OCI-LY3 (cell line): Measurements from ENCODE around the gene MOXD1.
A peak's percentile ranks its signal among the peaks of the same experiment; 100 is the strongest.
"Not testable (repeated sequence)": the region's sequence is repeated elsewhere in the genome, so short reads cannot be mapped to it uniquely, and the experiment has no call there.

Experiments used
- H2AFZ ChIP-seq: fragments of 200-600, 300-600 bp; shearing (Covaris generic); 2 replicates; pipeline ENCODE4 v1.6.0; 2014; ENCODE audit warnings: antibody characterized with exemption, low read depth, low read length
- H3K27ac ChIP-seq: fragments of 200-600, 300-600 bp; sonication (generic); 2 replicates; pipeline ENCODE4 v1.5.1; 2014; ENCODE audit warnings: mild to moderate bottlenecking, low read length, moderate library complexity, mixed read lengths
- H3K27me3 ChIP-seq: fragments of 200-600, 300-600 bp; sonication (generic); 2 replicates; pipeline ENCODE4 v1.6.1; 2014; ENCODE audit warnings: low read depth, low read length, mixed read lengths
- H3K36me3 ChIP-seq: fragments of 200-600, 300-600 bp; sonication (generic); replicated peaks from 2 replicates; pipeline ENCODE3; 2014; ENCODE audit warnings: low read depth, low read length, mixed read lengths
- H3K4me1 ChIP-seq: fragments of 300-600, 200-600 bp; sonication (generic); 2 replicates; pipeline ENCODE4 v1.6.1; 2014; ENCODE audit warnings: low read length, mixed read lengths
- H3K4me2 ChIP-seq: fragments of 200-600, 300-600 bp; sonication (generic); 2 replicates; pipeline ENCODE4 v1.6.1; 2014; ENCODE audit warnings: low read length, mixed read lengths
- H3K4me3 ChIP-seq: fragments of 300-600, 200-600 bp; sonication (generic); 2 replicates; pipeline ENCODE4 v1.5.1; 2014; ENCODE audit warnings: antibody characterized with exemption, mild to moderate bottlenecking, low read length, moderate library complexity
- H3K79me2 ChIP-seq: fragments of 300-600, 200-600 bp; shearing (Covaris generic); 2 replicates; pipeline ENCODE4 v1.6.1; 2014; ENCODE audit warnings: mild to moderate bottlenecking, low read length, mixed read lengths
- H3K9ac ChIP-seq: fragments of 300-600, 200-600 bp; shearing (Covaris generic); 2 replicates; pipeline ENCODE4 v1.6.0; 2014; ENCODE audit warnings: mild to moderate bottlenecking, low read length, moderate library complexity
- H3K9me3 ChIP-seq: fragments of 200-600, 300-600 bp; shearing (Covaris generic); 2 replicates; pipeline ENCODE4 v1.6.1; 2014; ENCODE audit warnings: low read length, mixed read lengths; ENCODE audit not compliant: insufficient read depth
- H4K20me1 ChIP-seq: fragments of 200-600, 300-600 bp; sonication (generic); 2 replicates; pipeline ENCODE4 v1.6.1; 2016; ENCODE audit warnings: low read length, mixed read lengths; ENCODE audit not compliant: insufficient read depth
- CTCF ChIP-seq: fragments of 200-600, 300-600 bp; sonication (generic); IDR thresholded peaks from 2 replicates; pipeline ENCODE4 v1.5.1; 2014; ENCODE audit warnings: antibody characterized with exemption, low read length, low read depth
- EZH2phosphoT487 ChIP-seq: fragments of 200-600 bp; shearing (Covaris generic); IDR thresholded peaks from 2 replicates; pipeline ENCODE4 v1.6.1; 2018; ENCODE audit warnings: antibody characterized with exemption, mixed run types, low read depth

Gene MOXD1

GRCh38 chr6:132354517-132355167, 46.6 kb downstream of the MOXD1 start:
- H3K4me3 ChIP-seq, result peak overlapping the region; percentile 44; the same call in 1 of the 2 replicates

GRCh38 chr6:132351986-132352385, 49.3 kb downstream of the MOXD1 start:
- not testable (repeated sequence) for H2AFZ ChIP-seq, H3K4me2 ChIP-seq, H3K9ac ChIP-seq, H3K27ac ChIP-seq, H3K9me3 ChIP-seq, H3K4me3 ChIP-seq, H3K79me2 ChIP-seq, H3K36me3 ChIP-seq, H4K20me1 ChIP-seq, H3K27me3 ChIP-seq
- H3K4me1 ChIP-seq, result peaks cover 15% of the 10 kb centered on the region

More at GRCh38 chr6:132354517-132355167, 46.6 kb downstream of the MOXD1 start:
- Histone ChIP-seq H3K27ac (no peak overlapping the region), H3K79me2 (no peaks in the 10 kb centered on the region), H3K9me3 (no peaks in the 10 kb centered on the region), H3K4me2 (peak overlapping the region; percentile 62), H2AFZ (no peak overlapping the region), H3K4me1 (peaks cover 15% of the 10 kb centered on the region), H3K27me3 (no peaks in the 10 kb centered on the region), H4K20me1 (no peaks in the 10 kb centered on the region), H3K9ac (no peak overlapping the region), H3K36me3 (no peaks in the 10 kb centered on the region)
- no peak for TF ChIP-seq EZH2phosphoT487
- TF ChIP-seq CTCF, result peak; percentile 13; the same call in 1 of the 2 replicates

- no peaks in the 10 kb centered on the region for H4K20me1 ChIP-seq
- no peak overlapping the region for H3K4me2 ChIP-seq
- H3K36me3 ChIP-seq, result no peaks in the 10 kb centered on the region
- no peak overlapping the region for H3K4me3 ChIP-seq
- H3K4me1 ChIP-seq, result no peaks in the 10 kb centered on the region
- no peak overlapping the region for H2AFZ ChIP-seq
- H3K79me2 ChIP-seq, result no peaks in the 10 kb centered on the region
- no peak overlapping the region for H3K9ac ChIP-seq
- no peaks in the 10 kb centered on the region for H3K9me3 ChIP-seq
- TF ChIP-seq EZH2phosphoT487 (no peak), CTCF (no peak)
- H3K27ac ChIP-seq, result no peak overlapping the region
- H3K27me3 ChIP-seq, result no peaks in the 10 kb centered on the region
Measured at GRCh38 chr6:132348231-132348630, 53.0 kb downstream of the MOXD1 start.

DNA sequence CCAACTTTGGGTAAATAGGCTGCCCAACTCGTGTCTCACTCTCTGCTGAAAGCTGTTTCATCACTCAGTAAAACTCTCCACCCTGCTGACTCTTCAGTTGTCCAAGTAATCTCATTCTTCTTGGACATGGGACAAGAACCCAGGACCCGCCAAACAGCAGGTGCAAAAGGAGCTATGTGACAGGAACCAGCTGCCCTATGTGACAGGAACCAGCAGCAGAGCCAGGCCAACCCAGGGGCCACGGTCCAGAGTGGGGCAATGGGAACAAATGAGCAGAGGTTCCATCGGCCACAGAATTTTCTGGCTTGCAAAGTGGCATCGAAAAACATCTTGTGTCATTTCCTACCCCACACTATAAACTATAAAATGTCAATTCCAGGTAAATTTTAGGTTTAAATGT, 56.5 kb downstream of the MOXD1 start:
- Histone ChIP-seq H4K20me1 (no peaks in the 10 kb centered on the region), H3K4me2 (no peak overlapping the region), H3K79me2 (no peaks in the 10 kb centered on the region), H3K4me3 (no peak overlapping the region), H3K27me3 (no peaks in the 10 kb centered on the region), H3K36me3 (no peaks in the 10 kb centered on the region), H3K27ac (no peak overlapping the region), H3K4me1 (no peaks in the 10 kb centered on the region), H3K9me3 (no peaks in the 10 kb centered on the region), H3K9ac (no peak overlapping the region), H2AFZ (no peak overlapping the region)
- TF ChIP-seq CTCF, result no peak
- TF ChIP-seq EZH2phosphoT487, result no peak
